ENCODE results near the gene RPEL1.
"Not testable (repeated sequence)": the region's sequence is repeated elsewhere in the genome, so short reads cannot be mapped to it uniquely, and the experiment has no call there.

Gene RPEL1

GRCh38 chr10:103245587-103245986, at the start of gene RPEL1:
Gene RPEL1, plus strand, starts transcription at chr10:103245887. Its CDS starts 110 bp downstream, at chr10:103245997.
- DNase-seq = not testable (repeated sequence)

- peak; percentile 26 for DNase-seq
These were observed 49.2 kb upstream of the RPEL1 start for GRCh38 chr10:103196516-103196915.

GRCh38 chr10:103197174-103197573, 48.5 kb upstream of the RPEL1 start:
- peak; percentile 83 for DNase-seq

DNA sequence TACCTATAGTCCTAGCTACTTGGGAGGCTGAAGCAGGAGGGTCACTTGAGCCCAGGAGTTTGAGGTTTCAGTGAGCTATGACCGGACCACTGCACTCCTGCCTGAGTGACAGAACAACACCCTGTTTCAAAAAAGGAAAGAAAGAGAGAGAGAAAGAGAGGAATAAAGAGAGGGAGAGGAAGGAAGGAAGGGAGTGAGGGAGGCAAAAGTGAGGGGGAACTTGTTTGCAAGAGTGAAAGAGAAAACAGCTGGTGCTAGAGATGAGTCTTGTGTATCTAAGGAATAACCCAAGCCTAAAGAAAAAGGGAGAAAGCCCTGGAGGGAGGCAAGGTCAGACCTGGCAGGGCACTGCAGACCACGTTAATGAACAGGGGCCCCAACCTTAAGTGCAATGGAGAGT, 47.8 kb upstream of the RPEL1 start:
- no peak for DNase-seq

- no peak for DNase-seq
These were observed 47.0 kb upstream of the RPEL1 start for GRCh38 chr10:103198648-103199047.

DNA sequence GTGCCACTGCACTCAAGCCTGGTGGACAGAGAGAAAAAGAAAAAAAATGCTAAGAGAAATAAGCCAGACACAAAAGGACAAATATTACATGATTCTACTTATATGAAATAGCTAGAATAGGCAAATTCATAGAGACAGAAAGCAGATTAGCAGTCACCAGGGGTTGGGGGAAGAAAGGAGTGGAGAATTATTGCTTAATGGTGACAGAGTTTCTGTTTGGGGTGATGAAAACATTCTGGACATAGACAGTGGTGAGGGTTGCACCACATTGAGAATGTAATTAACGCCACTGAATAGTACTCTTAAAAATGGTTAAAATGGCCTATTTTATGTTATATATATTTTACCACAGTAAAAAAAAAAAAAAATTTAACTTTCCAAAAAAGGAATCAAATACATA, 46.2 kb upstream of the RPEL1 start:
- DNase-seq = peak; percentile 73

GRCh38 chr10:103202319-103202718, 43.4 kb upstream of the RPEL1 start:
- peak; percentile 89 for DNase-seq

GRCh38 chr10:103203466-103203865, 42.2 kb upstream of the RPEL1 start:
- DNase-seq = no peak

DNA sequence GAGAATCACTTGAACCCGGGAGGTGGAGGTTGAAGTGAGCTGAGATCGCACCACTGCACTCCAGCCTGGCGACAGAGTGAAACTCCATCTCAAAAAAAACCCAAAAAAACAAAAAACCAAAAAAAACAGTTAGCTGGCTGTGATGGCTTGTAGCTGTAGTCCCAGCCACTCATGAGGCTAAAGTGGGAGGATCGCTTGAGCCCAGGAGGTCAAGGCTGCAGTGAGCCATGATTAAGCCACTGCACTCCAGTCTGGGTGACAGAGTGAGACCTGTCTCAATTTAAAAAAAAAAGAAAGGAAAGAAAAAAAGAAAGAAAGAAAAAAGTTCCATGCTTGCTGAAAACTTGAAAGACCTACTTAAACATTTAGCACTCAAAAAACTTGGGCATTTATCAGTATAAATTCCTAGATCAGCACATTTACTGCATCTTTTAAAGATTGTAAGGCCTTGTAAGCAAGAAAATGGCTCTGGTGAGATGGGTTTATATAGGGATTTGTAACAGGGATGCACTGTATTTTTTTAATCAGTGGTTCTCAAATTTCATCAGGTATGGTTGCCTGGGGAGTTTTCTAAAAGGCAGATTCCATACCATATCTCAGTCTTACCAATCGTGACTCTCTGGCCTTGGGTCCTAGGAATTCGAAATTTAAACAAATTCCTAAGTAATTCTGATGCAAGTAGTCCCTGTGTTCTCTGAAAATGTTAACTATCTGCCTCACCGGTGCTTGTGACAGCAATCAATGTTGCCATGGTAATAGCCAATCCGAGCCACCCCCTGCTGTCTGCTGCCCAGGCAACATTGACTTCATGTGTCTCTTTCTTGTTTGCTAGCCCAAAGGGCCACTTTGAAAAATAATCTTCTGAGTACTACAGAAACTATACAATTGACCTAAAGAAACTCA, 41.1 kb upstream of the RPEL1 start:
- no peak for DNase-seq

DNA sequence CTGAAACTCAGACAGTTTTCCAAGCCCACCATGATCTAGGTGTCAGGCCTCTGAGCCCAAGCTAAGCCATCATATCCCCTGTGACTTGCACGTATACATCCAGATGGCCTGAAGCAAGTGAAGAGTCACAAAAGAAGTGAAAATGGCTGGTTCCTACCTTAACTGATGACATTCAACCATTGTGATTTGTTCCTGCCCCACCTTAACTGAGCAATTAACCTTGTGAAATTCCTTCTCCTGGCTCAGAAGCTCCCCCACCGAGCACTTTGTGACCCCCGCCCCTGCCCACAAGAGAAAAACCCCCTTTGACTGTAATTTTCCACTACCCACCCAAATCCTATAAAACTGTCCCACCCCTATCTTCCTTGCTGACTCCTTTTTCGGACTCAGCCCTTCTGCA, 40.3 kb upstream of the RPEL1 start:
- not testable (repeated sequence) for DNase-seq

- DNase-seq = not testable (repeated sequence)
These were observed 39.0 kb upstream of the RPEL1 start for GRCh38 chr10:103206715-103207114.

DNA sequence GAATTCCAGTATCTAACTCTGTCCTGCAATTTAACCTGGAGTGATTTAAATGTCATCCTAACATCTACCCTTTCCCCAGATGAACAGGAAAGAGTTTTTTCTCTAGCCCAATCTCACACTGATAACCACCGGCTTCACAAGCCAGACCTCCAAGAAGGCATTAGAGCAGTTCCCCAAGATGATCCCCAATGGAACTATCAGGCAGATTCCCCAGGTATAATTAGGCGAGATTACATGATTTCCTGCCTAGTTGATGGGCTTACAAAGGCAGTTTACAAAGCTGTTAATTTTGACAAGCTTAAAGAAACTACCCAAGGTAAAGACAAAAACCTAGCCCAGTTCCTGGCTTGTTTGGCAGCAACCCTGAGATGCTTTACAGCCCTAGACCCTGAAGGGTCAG, 38.5 kb upstream of the RPEL1 start:
- DNase-seq = no peak

DNA sequence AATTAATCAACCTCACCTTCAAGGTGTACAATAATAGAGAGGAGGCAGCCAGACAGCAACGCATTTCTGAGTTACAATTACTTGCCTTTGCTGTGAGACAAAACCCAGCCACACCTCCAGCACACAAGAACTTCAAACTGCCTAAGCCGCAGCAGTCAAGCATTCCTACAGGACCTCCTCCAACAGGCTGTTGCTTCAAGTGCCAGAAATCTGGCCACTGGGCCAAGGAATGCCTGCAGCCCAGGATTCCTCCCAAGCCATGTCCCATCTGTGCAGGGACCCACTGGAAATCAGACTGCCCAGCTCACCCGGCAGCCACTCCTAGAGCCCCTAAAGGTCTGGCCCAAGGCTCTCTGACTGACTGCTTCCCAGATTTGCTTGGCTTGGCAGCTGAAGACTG, 38.0 kb upstream of the RPEL1 start:
- not testable (repeated sequence) for DNase-seq

DNA sequence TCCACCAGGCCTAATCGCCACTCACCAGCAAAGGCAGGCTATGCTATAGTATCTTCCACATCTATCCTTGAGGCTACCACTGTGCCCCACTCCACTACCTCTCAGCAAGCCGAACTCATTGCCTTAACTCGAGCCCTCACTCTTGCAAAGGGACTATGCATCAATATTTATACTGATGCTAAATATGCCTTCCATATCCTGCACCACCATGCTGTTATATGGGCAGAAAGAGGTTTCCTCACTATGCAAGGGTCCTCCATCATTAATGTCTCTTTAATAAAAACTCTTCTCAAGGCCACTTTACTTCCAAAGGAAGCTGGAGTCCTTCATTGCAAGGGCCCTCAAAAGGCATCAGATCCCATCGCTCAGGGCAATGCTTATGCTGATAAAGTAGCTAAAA, 35.4 kb upstream of the RPEL1 start:
- DNase-seq = not testable (repeated sequence)

GRCh38 chr10:103215601-103216000, 30.1 kb upstream of the RPEL1 start:
- DNase-seq = no peak

- DNase-seq = not testable (repeated sequence)
These were observed 29.3 kb upstream of the RPEL1 start for GRCh38 chr10:103216362-103216761.

GRCh38 chr10:103224133-103224532, 21.6 kb upstream of the RPEL1 start:
- no peak for DNase-seq

DNA sequence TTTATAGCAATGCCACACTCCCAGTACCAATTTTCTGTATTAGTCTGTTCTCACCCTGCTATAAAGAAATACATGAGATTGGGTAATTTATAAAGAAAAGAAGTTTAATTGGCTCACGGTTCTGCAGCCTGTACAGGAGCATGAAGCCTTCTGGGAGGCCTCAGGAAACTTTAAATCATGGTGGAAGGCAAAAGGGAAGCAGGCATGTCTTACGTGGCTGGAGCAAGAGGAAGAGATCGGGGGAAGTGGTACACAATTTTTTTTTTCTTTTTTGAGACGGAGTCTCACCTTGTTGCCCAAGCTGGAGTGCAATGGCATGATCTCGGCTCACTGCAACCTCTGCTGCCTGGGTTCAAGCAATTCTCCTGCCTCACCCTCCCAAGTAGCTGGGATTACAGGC, 21.0 kb upstream of the RPEL1 start:
- DNase-seq = peak; percentile 28

DNA sequence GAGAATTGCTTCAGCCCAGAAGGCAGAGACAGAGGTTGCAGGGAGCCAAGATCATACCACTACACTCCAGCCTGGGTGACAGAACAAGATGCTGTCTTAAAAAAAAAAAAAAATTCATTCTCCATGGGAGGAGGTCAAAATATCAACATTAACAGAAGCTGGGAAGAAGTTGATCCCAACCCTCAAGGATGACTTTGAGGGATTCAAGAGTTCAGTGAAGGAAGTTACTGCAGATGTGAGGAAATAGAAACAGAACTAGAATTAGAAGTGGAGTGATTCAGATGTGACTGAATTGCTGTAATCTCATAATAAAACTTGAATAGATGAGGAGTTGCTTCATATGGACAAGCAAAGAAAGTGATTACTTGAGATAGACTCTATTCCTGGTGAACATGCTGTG, 19.7 kb upstream of the RPEL1 start:
- DNase-seq = no peak

DNA sequence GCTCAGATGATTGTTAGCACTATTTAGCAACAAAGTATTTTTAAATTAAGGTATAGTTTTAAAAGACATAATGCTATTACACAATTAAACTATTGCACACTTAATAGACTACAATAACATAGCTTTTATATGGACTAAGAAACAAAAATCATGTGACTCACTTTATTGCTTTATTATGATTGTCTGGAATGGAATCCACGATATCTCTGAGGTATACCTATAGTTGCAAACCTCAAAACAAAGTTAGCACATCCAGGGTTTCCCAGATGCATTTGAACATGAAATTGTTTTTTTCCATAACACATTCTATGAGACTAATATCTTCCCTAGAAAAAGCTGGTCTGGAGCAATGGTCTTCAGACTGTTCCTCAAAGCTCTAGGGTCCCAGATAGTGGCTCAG, 18.3 kb upstream of the RPEL1 start:
- no peak for DNase-seq

DNA sequence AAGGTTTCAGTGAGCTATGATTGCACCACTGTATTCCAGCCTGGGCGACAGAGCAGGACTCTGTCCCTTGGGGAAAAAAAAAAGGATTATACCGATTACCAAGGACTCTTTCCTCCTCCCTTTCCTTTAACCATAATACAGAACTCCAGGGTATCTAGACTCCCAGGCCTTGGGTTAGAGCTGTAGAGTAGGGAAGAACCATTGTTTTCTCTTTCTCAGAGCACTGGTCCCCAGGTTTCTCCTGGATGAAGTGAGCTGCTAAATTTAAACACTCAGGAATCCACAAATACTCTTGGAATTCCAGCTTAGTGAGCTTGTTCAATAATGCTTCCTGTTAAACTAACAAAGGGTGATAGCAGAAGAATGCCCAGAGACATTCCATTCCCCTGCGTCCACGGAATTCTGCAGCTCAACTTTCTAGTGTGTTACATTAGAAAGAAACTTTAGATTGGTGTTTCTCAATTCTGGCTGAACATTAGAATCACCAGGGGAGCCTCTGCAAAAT, 14.6 kb upstream of the RPEL1 start:
- no peak for DNase-seq

DNA sequence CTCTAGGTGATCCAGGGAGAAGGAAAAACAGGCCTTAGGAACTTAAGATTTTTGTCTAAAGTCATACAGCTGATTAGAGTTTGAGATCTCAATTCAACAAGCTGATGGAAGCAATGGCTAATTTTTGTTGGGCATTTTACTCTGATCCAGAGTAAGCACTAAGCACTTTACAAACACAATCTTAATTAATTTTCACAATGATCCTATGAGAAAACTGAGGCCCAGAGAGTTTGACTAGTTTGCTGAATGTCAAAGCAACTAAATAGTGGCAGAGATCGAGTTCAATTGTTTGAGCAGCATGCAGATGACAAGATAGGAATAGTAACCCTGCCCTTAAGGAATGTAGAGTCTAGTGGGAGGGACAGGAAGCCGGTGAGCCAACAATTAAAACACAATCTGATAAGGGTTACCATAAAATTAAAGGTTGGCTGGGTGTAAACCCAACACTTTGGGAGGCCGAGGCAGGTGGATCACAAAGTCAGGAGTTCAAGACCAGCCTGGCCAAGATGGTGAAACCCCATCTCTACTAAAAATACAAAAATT, 13.5 kb upstream of the RPEL1 start:
- DNase-seq = no peak

- DNase-seq = no peak
These were observed 12.8 kb upstream of the RPEL1 start for GRCh38 chr10:103232772-103233488.

DNA sequence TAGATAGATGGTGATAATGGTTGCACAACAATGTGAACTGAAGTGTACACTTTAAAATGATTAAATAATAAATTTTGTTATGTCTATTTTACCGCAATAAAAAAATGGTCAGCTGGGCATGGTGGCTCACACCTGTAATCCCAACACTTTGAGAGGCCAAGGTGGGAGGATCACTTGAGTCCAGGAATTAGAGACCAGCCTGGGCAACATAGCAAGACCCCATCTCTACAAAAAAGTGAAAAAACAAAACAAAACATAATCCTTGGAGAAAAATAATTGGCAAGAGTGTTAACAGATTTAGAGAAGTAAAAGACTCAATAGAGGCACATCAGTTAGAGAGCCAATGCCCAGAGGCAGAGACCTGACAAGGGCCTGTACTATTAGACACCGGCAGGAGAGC, 9.9 kb upstream of the RPEL1 start:
- DNase-seq = no peak
